ENCODE results near the gene RAB27B. TPM values are rescaled to one million over a fixed set of nuclear protein-coding genes. Genes with fewer than 3 reads are reported as not detected.

Gene RAB27B
- polyA plus RNA-seq, 12 donors = 0.22 to 3.7 (median 0.98) TPM; not detected in 1

- no peak for DNase-seq
Observed at GRCh38 chr18:54906331-54907185, 78.3 kb downstream of the RAB27B start.

DNA sequence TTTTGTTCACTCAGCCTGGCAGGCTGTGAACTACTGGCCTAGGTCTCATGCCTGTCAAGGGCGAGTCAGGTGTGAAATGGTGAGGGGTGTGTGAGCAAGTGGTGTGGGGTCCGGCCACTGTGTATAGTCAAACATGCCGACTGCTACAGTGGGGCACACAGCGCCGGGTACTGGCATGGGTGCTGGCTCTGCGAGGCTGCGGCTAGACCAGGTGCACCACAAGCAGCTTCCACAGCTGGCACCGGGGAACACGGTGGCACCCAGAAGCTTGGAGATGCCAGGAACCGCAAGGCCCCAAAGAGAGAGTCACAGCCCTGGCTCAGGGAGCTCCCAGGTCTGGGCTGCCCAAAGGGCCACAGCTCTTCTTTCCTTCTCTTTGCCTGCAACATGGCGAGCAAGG lies 81.3 kb downstream of the RAB27B start:
- DNase-seq = no peak

GRCh38 chr18:54910161-54910919 lies 82.1 kb downstream of the RAB27B start:
- DNase-seq = no peak

DNA sequence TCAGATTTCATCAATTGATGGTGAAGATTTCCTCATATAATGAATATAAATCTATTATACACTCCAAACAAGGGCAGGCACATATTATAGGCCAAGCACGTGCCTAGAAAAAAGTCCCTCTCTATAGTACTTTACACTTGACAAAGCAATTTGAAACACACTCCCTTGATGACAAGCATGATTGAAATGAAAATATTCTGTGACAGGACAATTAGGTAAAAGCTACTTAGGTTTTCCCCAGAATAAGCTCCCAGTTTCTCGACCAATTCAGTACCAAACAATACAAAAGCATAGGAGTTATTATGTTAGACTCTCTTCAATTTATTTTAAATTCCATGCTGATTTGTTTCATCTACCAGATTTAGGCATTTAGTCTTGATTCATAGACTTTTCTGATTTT lies 83.3 kb downstream of the RAB27B start:
- no peak for DNase-seq

DNA sequence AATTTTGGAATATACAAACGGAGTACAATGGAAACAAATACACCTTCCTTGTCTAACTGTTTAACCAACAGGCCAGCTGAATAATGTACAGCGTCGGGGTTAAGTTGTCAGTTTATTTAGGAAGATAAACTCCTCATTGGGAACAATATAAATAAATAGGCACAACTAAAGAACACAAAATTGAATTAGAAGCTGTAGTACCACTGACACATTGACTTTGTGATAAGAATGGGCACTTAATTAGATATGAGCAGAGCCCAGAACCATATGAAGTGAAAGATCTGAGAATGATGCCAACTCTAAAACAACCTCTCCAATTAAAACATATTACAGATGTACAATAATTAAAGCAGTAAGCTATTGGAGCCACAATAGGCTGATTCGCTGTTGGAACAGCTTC lies 86.5 kb downstream of the RAB27B start:
- no peak for DNase-seq

- no peak for DNase-seq
Observed at GRCh38 chr18:54916507-54916906, 88.2 kb downstream of the RAB27B start.

GRCh38 chr18:54918060-54918459 lies 89.8 kb downstream of the RAB27B start:
- DNase-seq = no peak

- DNase-seq = no peak
Observed at GRCh38 chr18:54919412-54919811, 91.1 kb downstream of the RAB27B start.

- no peak for DNase-seq
Observed at GRCh38 chr18:54923339-54923956, 95.2 kb downstream of the RAB27B start.

DNA sequence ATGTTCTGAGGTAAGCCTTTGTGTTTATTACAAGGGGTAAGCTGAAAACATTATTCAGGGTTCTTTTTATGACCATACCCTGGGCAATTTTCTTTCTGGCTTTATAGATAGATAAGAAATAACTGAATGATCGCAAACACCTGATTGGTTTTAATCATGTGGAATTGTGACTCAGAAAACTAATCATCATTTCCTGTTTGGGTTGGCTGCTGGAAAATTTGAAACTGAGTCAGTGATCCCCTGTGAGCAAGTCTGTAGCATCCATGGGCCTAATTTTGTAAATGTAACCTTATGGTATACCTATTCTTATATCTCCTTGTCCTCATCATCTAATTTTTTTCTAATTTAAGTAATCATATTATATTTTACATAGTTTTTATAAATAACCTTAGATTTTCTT lies 96.7 kb downstream of the RAB27B start:
- DNase-seq = no peak

DNA sequence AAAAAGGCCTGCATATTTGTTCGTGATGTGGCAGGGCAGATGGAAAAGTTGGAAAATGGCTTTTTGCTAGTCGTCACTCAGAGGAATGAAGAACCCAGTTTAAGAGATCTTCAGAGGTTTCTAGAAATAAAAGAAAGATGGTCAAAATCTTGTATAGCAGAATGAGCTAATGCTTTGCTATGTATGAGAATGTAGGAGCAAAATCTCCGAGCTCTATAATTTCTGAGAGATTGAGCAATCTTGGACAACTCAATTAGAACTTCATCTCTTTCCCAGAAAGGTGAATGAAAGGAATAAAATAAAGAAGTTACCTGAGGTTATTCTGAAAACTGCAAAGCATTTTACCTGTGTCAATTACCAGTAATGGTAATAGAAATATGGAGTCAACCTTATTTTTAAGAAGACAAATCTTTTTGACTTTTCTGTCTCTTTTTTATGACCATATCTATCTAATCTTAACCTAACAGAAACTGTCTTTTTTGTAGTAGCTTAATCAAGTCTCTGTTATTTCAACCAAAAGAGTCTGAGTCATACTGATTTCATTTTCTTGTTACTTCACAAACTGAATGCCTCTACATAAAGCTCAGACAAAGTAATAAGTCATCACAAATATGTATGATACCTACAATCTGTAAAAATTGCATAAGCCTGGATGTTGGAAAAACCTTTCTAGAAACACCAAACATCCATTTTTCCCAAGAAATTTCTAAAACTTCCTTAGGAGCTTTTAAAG lies 98.5 kb downstream of the RAB27B start:
- DNase-seq = no peak

DNA sequence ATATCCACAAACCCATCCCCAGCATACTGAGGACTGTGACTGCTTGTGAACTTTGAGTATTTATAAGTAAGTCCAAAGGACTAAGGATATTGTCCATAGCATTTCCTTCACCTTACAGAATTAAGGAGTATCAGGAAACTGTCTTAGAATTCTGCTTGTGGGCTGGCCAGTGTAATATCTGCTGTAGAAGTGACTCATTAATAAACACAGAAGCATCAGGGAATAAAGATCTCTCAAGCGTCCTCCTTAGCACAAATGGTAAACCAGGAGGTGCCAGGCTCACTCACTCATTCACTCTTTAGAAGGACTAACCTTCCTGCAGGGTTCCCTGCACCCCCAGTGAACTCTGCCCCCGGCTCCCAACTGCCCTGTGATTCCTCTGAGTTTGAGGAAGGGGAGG lies 100.0 kb downstream of the RAB27B start:
- DNase-seq = no peak

- DNase-seq = no peak
Observed at GRCh38 chr18:54931152-54931551, 102.9 kb downstream of the RAB27B start.

DNA sequence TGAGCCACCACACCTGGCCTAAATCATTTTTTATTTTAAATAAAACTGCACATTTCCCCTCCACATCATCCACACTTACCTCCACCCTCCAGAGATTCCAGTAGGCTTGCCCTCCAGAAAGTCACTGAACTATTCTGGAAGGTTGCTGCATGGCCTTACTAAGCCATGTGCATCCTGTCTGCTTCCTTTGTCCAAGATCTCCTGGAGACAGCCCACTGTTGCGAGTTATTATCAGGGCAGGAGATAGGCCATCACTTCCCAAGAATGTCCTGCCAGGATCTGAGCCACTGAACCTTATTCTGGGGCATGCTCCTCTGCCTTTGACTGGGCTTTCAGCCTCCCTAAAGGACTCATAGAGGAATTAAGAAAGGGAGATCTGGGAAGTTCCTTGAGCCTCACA lies 104.2 kb downstream of the RAB27B start:
- no peak for DNase-seq

- no peak for DNase-seq
Observed at GRCh38 chr18:54938506-54938905, 110.2 kb downstream of the RAB27B start.

DNA sequence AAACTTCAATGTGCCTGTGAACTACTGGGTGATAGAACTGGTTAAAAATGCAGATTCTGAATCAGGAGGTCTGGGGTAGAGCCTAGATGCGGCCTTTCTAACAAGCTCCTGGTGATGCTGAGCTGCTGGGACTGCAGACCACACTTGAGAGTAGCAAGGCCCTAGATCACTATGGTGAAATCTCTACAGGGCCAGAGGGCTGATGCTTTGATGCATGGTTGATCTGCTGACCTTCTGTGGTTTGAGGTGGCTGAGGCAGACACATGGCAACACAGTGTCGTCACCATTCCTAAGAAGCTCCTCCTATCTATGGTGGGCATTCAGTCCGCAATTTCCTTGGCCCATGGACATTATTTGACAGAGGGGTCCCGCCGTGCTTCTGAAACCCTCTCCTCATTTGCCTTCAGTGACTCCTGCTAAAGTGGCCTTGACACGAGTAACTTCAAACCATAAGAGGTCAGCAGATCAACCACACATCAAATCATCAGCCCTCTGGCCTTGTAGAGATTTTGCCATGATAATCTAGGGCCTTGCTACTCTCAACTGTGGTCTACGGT lies 111.2 kb downstream of the RAB27B start:
- no peak for DNase-seq

DNA sequence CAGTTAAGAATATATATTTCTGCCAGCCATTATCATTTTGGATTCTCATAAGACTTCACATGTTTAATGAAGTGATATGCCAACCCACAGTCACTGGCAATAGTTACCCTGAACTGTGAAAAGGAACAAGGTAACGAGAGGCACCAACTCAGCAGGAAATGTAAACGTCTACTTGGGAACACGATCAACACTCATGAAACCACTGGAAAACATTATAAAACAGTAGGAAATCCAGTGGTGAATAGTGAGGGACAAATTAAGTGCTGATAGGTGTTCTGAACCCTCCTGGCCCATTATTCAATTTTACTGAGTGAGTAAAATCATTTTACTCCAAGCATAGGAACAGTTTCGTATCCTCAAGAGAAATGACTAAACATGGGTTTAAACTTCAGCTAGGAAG lies 113.9 kb downstream of the RAB27B start:
- DNase-seq = no peak

DNA sequence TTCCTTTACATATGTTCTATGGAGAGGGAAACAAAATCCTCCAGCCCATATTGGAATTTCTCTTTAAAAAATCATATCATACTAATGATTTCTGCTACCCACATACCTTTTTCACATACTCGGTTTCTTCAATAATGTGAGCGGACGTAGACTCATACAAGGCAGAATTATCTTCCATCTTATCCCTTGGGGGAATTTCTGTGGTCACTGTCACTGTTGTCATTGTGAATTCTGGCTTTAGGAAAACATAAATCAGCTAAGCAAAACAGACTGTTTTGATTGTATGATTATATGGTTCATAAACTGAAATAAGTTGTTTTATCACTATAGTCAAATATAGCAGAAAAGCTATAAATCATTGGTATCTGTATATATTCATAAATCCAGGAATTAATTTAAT lies 114.3 kb downstream of the RAB27B start:
- DNase-seq = no peak

Data from muscle of arm (tissue), 12 donors.